ENCODE data around the gene NFKB1. TPM values are rescaled to one million over a fixed set of nuclear protein-coding genes. Genes with fewer than 3 reads are reported as not detected.
A peak's percentile ranks its signal among the peaks of the same experiment; 100 is the strongest.

NFKB1 gene
- total RNA-seq, 1 donor from 2014 or later = 25.1 TPM

DNA sequence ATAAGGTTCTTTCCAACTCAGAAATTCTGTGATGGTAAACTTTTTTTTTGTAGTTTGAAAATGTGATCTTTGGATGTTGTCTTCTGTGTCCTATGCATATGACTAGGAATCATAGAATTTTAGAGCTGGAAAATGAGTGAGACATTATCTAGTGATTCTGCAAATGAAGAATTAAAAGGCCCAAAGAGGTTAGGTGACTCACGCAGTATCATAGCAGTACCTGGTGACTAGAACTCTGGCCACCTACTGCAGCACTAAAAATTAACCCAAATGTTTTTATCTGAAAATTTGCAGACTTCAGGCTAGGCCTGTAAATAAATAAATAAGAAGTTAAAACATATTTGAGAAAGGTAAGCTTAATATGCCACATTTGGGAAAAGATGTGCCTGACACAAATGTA, 52.8 kb downstream of the NFKB1 start:
- peaks cover 7% of the 10 kb centered on the region for H3K4me1 Mint-ChIP-seq (ENCODE audit: low read depth)
- no peak for DNase-seq (ENCODE audit: low spot score, unreplicated experiment)
- TF ChIP-seq, protein P1, sequence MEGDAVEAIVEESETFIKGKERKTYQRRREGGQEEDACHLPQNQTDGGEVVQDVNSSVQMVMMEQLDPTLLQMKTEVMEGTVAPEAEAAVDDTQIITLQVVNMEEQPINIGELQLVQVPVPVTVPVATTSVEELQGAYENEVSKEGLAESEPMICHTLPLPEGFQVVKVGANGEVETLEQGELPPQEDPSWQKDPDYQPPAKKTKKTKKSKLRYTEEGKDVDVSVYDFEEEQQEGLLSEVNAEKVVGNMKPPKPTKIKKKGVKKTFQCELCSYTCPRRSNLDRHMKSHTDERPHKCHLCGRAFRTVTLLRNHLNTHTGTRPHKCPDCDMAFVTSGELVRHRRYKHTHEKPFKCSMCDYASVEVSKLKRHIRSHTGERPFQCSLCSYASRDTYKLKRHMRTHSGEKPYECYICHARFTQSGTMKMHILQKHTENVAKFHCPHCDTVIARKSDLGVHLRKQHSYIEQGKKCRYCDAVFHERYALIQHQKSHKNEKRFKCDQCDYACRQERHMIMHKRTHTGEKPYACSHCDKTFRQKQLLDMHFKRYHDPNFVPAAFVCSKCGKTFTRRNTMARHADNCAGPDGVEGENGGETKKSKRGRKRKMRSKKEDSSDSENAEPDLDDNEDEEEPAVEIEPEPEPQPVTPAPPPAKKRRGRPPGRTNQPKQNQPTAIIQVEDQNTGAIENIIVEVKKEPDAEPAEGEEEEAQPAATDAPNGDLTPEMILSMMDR (IDR thresholded peaks at IDR 0.05; ENCODE audit: unreplicated experiment) = no peak
- no peaks in the 10 kb centered on the region for H3K9me3 Mint-ChIP-seq (ENCODE audit: low read depth)
- H3K27ac Mint-ChIP-seq = no peak overlapping the region
- H3K36me3 Mint-ChIP-seq (ENCODE audit: insufficient read depth) = peaks cover 3% of the 10 kb centered on the region
- no peaks in the 10 kb centered on the region for H3K27me3 Mint-ChIP-seq
- no peak overlapping the region for H3K4me3 Mint-ChIP-seq (ENCODE audit: low read depth)

DNA sequence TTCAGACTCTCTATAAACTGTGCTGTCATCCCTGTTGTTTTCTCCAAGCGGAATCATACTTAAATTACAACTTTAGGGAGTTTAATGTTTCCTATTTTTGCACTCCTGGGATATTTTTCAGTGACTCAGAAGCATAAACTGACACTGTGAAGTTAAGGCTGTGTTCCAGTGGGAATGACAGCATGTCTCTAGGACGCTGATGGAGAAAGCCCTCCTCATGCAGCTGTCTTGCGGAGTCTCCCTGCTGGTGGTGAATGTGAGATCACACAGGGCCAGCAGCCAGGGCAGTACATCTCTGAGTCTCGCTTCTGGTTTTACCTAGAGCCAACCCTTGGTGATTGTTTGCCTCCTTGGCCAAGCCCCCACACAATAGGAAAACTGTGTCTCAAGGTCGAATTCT, 53.3 kb downstream of the NFKB1 start:
- peak overlapping the region; percentile 41 for H3K27ac Mint-ChIP-seq
- H3K36me3 Mint-ChIP-seq (ENCODE audit: insufficient read depth) = peaks cover 3% of the 10 kb centered on the region
- no peaks in the 10 kb centered on the region for H3K27me3 Mint-ChIP-seq
- TF ChIP-seq, protein P1 (IDR thresholded peaks at IDR 0.05; ENCODE audit: unreplicated experiment) = no peak
- DNase-seq (ENCODE audit: low spot score, unreplicated experiment) = no peak
- H3K4me3 Mint-ChIP-seq (ENCODE audit: low read depth) = no peak overlapping the region
- H3K9me3 Mint-ChIP-seq (ENCODE audit: low read depth) = no peaks in the 10 kb centered on the region
- H3K4me1 Mint-ChIP-seq (ENCODE audit: low read depth) = peaks cover 7% of the 10 kb centered on the region

DNA sequence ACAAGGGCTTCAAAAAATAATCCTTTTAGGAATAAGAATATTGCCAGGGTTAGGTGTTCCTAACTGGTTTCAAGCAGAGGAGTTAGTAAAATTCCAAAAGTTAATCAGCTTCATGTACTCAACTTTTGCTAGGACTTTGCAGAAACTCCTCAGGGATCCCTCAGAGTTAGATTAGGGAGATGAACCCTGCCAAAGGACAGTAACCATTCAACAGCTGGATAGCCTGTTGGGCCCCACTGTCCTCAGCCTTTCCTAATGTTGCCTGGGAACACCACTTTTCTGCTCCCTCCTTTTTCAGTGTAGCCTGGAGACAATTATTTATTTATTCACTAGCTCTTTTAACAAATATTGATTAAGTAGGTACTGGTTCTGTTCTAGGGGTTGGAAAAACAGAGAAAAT, 53.8 kb downstream of the NFKB1 start:
- H3K27ac Mint-ChIP-seq = no peak overlapping the region
- TF ChIP-seq, protein P1 (IDR thresholded peaks at IDR 0.05; ENCODE audit: unreplicated experiment) = no peak
- H3K4me3 Mint-ChIP-seq (ENCODE audit: low read depth) = no peak overlapping the region
- no peak for DNase-seq (ENCODE audit: low spot score, unreplicated experiment)
- H3K36me3 Mint-ChIP-seq (ENCODE audit: insufficient read depth) = peaks cover 3% of the 10 kb centered on the region
- H3K9me3 Mint-ChIP-seq (ENCODE audit: low read depth) = no peaks in the 10 kb centered on the region
- peaks cover 7% of the 10 kb centered on the region for H3K4me1 Mint-ChIP-seq (ENCODE audit: low read depth)
- H3K27me3 Mint-ChIP-seq = no peaks in the 10 kb centered on the region

DNA sequence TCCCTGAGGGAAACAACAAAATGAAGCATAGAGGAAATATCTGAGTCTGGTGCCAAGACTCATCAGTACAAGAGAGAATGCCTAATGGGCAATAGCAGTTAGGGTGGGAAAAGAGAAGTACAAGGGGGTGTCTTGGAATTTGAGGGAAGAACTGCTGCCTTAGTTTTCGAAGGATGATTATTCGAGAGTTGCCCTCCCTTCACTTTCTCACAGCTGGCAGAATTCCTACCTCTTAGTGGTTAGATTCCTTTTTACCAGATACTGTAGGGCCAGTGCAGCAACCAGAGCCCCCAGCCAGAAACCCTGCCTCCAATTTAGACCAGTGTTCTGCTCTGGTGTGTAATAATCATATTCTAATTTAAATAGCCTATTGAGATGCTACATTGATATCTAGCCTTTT, 56.5 kb downstream of the NFKB1 start:
- DNase-seq (ENCODE audit: low spot score, unreplicated experiment) = no peak
- no peaks in the 10 kb centered on the region for H3K9me3 Mint-ChIP-seq (ENCODE audit: low read depth)
- TF ChIP-seq, protein P1 (IDR thresholded peaks at IDR 0.05; ENCODE audit: unreplicated experiment) = no peak
- no peaks in the 10 kb centered on the region for H3K27me3 Mint-ChIP-seq
- no peaks in the 10 kb centered on the region for H3K36me3 Mint-ChIP-seq (ENCODE audit: insufficient read depth)
- no peak overlapping the region for H3K4me3 Mint-ChIP-seq (ENCODE audit: low read depth)
- H3K27ac Mint-ChIP-seq = no peak overlapping the region
- H3K4me1 Mint-ChIP-seq (ENCODE audit: low read depth) = peaks cover 9% of the 10 kb centered on the region

DNA sequence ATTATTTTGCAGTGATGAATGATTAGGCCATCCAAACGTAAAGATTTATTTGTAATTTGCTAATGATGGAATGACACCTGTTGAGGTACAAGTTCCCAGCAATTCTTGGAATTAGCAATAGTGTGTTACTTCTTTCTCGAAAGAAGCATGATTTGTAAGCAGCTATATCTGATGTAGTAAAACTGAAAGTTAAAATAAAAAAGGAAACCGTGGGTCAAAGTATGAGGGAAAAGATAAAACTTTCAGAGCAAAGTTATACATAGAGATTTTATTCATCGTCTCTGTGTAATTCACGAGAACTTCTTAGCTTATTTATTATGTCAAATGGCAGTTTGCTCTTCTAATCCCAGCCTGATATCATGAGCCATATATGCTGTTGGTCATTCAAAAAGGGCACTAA, 59.0 kb downstream of the NFKB1 start:
- Mint-ChIP-seq H3K36me3 (ENCODE audit: insufficient read depth) (peaks cover 2% of the 10 kb centered on the region), H3K27me3 (no peaks in the 10 kb centered on the region), H3K9me3 (ENCODE audit: low read depth) (no peaks in the 10 kb centered on the region), H3K4me1 (ENCODE audit: low read depth) (peaks cover 2% of the 10 kb centered on the region), H3K4me3 (ENCODE audit: low read depth) (no peak overlapping the region), H3K27ac (no peak overlapping the region)
- TF ChIP-seq, protein P1 (IDR thresholded peaks at IDR 0.05; ENCODE audit: unreplicated experiment) = no peak
- DNase-seq (ENCODE audit: low spot score, unreplicated experiment) = no peak

Measured in progenitor cell of endocrine pancreas (in vitro differentiated cells).